Renal pelvis (tissue), 4 donors: ENCODE measurements around the gene JAZF1. TPM values are rescaled to one million over a fixed set of nuclear protein-coding genes. Genes with fewer than 3 reads are reported as not detected.

Source experiments
- DNase-seq: peaks from one replicate; pipeline ENCODE4 v3.0.0-alpha.2; 2013
- polyA plus RNA-seq, 3 donors: library from polyadenylated mRNA; unstranded; fragments of 120-200 nt; gene quantifications; one replicate each; pipeline ENCODE4 v1.2.1, GENCODE V29; 2013; ENCODE audit not compliant: insufficient read length in 3 of 3

The JAZF1 gene
- polyA plus RNA-seq, 3 donors, result 9.9 to 11.0 (median 10.9) TPM

- no peak for DNase-seq
Measured at GRCh38 chr7:28168393-28169158, 12.0 kb downstream of the JAZF1 start.

DNA sequence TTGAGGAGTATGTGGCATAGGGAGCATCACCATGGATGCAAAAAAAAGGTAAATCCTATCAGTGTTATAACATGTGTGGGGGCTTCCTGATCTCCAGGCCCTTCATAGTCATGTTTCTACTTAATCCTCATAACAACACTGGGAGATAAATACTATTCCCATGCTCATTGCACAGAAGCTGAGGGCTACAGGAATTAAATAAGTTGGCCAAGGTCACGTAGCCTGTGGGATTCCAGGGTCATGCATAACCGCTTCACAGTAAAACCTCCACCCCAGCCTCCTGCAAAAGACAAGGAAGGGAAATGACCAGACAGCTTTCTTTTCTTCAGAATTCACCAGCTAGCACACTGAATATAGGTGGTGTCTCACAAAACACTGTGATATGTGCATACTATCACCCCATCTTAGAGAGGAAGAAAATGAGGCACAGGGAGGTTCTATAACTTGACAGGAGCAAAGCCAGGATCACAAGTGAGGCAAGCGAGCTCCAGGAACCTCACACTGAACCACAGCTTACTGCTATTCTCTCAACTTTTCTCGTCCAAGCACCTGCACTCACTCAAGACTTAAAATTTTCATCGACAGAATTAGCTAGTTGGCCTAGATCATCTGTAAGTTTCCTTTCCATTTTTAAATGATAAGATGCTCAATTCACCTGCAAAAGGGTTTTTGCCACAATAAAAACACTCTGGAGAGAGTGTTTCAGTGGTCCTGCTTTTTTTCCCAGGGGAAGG is 13.4 kb downstream of the JAZF1 start:
- no peak for DNase-seq

GRCh38 chr7:28165961-28166955 is 14.3 kb downstream of the JAZF1 start:
- no peak for DNase-seq

DNA sequence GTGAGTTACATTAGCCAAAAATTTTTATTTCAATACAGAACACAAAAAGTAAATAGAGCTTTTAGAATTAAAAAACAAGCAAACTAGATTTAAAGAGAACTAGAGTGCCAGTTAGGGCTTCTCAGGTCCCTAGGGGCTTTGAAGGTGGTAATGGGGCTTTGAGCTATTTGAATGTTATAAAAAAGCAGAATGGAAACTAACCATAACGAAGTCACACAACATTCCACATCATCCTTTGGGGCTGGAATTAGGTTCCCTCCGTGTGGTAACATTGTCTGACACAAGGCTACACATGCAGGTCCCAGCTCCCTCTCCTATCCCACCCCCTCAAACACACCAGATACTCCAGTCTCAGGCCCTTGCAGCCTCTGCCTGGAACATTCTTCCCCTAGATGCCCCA is 15.3 kb downstream of the JAZF1 start:
- DNase-seq, result no peak

DNA sequence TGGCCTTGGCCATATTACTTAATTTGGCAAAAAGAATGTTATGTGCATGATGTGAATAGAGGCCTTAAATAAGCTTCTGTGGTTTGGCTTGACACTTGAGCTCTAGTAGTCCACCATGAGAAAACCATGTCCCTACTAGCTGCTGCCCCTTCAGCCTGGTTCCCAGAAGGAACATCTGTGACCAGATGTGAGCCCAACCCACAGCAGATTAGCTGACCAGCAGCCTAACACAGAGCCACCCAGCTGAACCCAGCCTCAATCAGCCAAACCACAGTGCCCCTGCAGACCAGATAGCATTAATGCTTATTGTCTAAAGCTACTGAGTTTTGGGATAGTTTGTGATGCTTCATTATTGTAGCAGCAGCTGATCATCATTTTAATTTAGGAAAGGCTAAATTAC is 16.6 kb downstream of the JAZF1 start:
- DNase-seq, result no peak

GRCh38 chr7:28161331-28161730 is 19.3 kb downstream of the JAZF1 start:
- DNase-seq, result no peak

- no peak for DNase-seq
Measured at GRCh38 chr7:28160551-28160991, 20.0 kb downstream of the JAZF1 start.

DNA sequence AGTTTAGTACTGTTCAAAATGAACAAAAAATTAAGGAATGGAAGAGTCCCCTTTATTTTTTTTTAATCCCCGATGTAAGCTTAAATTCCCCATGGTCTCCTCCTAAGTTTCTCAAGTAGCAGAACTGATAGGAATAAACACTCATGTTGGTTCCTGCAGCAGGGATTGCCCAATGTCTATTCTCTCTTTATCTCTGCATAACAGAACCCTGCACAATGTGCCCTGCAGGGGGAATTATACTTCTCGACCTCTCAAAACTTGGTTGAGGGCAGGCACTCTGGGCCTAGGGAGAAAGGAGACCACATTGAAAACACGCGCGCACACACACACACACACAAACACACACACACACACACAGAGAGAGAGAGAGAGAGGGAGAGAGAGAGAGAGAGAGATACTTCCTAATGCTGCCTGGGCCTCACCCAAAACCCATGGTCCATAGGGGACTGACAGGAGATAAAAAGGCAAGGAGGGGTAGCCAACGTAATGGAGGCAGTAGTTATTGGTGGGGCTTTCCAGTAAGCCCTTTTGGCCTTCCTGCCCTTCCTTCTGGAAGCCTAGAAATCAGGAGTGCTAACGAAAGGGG is 22.7 kb downstream of the JAZF1 start:
- DNase-seq, result no peak

DNA sequence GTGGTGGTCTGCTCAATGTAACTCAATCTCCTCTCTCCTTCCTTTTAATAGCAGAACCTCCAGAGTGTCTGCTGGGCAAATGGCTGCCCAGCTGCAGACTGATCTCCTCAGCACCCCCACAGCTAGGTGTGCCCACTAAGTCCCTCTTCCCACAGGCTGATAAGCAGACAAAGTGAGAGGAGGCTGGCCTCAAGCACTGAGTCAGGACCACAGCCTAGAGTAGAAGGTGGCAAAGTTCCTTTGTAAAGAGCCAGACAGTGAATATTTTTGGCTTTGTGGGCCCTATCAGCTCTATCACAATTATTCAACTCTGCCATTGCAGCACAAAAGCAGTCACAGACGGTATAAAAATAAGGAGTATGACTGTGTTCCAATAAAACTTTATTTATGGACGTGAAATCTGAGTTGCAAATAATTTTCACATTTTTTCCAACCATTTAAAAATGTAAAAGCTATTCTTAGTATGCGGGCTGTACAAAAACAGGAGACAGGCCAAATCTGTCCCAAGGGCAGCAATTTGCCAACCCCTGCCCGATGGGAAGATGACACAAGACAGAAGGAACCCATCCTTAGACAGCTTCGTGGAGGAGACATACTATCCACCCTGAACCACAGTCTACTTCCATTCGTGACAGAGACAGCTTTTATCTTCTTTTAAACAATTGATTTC is 23.4 kb downstream of the JAZF1 start:
- DNase-seq, result no peak

GRCh38 chr7:28156401-28156800 is 24.2 kb downstream of the JAZF1 start:
- no peak for DNase-seq

- no peak for DNase-seq
Measured at GRCh38 chr7:28155964-28156363, 24.6 kb downstream of the JAZF1 start.

GRCh38 chr7:28155019-28155660 is 25.5 kb downstream of the JAZF1 start:
- DNase-seq, result no peak

GRCh38 chr7:28152594-28152993 is 28.0 kb downstream of the JAZF1 start:
- DNase-seq, result no peak

- no peak for DNase-seq
Measured at GRCh38 chr7:28151965-28152364, 28.6 kb downstream of the JAZF1 start.

GRCh38 chr7:28149291-28150101 is 31.1 kb downstream of the JAZF1 start:
- DNase-seq, result no peak

DNA sequence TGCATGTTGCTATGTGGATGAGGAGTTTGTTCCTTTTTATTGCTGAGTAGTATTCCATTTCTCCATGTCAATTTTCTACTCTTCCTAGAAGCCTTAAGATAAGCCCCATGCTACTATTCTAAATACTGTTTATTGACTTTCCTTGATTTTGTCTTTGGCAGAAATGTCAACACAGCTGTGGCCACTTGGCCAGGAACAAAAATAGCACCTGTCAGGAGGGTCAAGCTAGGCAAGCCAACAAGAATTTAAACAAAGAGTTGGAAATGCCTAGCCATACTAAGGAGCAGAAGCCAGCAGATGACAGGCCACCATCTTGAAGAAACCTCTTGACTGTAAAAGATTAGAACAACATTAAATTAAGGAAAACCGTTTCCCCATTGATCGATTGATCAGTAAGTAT is 34.7 kb downstream of the JAZF1 start:
- no peak for DNase-seq

DNA sequence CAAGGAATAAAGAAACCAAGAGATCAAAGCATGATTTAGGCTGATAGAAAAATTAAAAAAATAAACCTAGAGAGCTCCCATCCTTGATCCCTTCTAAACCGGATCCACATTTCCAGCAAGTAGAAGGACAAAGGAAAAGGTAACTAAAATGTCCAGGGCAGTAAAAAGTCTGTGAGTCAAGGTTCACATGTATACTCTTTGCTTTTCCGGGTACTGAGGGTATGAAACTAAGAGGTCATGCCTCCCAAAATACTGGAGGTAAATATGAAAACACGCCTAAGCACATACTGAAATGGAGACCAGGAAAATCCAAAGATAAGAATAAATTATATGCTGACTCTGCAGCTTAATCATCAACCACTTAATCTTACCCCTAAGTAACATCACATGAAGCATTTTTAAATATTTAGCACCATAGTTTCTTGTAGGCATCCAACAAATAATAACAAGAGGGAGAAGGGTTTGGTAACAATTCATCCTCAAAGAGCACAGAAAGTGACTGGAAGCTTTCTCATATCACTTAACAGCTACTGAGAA is 35.4 kb downstream of the JAZF1 start:
- DNase-seq, result no peak

DNA sequence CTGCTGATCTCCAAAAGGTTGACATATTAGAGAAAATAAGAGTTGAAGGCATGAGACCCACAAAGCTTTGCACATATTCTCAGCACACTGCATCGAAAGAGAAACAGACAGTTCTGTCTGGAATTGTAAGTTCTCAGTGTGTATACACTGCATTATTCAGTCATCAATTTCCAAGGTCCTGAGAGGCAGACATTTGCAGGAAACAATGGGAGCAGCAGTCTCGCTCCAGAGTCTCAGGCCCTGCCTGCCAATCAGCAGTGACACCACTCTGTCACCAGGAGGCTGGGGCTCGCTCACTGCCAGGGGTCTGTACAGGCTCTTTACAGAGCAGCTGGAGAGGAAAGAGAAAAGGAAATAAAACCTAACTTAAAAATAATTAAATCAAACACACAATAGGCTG is 36.3 kb downstream of the JAZF1 start:
- DNase-seq, result no peak

DNA sequence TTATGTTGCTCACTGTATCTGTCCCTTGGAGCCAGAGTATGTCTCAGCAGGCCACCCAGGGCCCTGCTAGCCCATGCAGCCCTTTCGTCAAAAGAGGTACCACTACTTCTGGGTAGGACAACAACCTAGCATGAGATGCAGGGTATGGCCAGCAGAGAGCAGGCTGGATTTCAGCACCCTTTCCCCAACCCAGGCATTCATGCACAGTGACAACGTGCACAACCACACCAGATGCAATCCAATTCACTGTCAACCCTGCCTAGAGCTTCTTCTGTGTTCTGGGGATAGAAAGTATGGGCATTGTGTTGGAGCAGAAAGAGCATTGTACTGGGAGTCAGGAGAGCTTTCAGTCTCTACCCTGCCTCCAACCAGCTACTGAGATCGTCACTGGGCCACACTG is 37.9 kb downstream of the JAZF1 start:
- DNase-seq, result no peak

- no peak for DNase-seq
Measured at GRCh38 chr7:28140979-28141378, 39.6 kb downstream of the JAZF1 start.
